Liver (tissue), 9 donors: ENCODE results near the gene PLAAT5. TPM values are rescaled to one million over a fixed set of nuclear protein-coding genes. Genes with fewer than 3 reads are reported as not detected.

Source experiments
- DNase-seq: peaks from one replicate; pipeline ENCODE4 v3.0.0-alpha.2; 2017; ENCODE audit warnings: low spot score
- H3K27ac ChIP-seq, 2 donors: one replicate each; pipeline ENCODE4 v1.7.0; 2013; ENCODE audit warnings: inconsistent platforms in 2 of 2, low read length in 2 of 2, control low read depth in 1 of 2, low read depth in 1 of 2, mild to moderate bottlenecking in 1 of 2
- H3K27me3 ChIP-seq, 4 donors: one replicate each; pipeline versions ENCODE4 v1.6.1 to v1.7.0; 2013; ENCODE audit warnings: low read length in 3 of 4, inconsistent platforms in 1 of 4, mild to moderate bottlenecking in 1 of 4, moderate library complexity in 1 of 4; ENCODE audit not compliant: control insufficient read depth in 4 of 4, insufficient read depth in 4 of 4
- H3K36me3 ChIP-seq, 4 donors: one replicate each; pipeline versions ENCODE4 v1.6.1 to v1.7.0; 2013; ENCODE audit warnings: low read length in 3 of 4, mild to moderate bottlenecking in 3 of 4, low read depth in 1 of 4, moderate library complexity in 1 of 4; ENCODE audit not compliant: control insufficient read depth in 4 of 4, insufficient read depth in 3 of 4
- H3K4me1 ChIP-seq, 4 donors: one replicate each; pipeline versions ENCODE4 v1.6.1 to v1.7.0; 2013; ENCODE audit warnings: low read length in 3 of 4, mild to moderate bottlenecking in 3 of 4, moderate library complexity in 1 of 4; ENCODE audit not compliant: control insufficient read depth in 4 of 4, insufficient read depth in 4 of 4
- H3K4me3 ChIP-seq, 3 donors: one replicate each; pipeline versions ENCODE4 v1.6.1 to v1.7.0; 2013; ENCODE audit warnings: low read length in 3 of 3, control low read depth in 1 of 3, low read depth in 1 of 3, mild to moderate bottlenecking in 1 of 3
- H3K9ac ChIP-seq, 2 donors: one replicate each; pipeline ENCODE4 v1.7.0; 2013; ENCODE audit warnings: low read length in 2 of 2, mild to moderate bottlenecking in 2 of 2, moderate library complexity in 2 of 2, control low read depth in 1 of 2, low read depth in 1 of 2
- H3K9me3 ChIP-seq, 4 donors: one replicate each; pipeline versions ENCODE4 v1.6.1 to v1.7.0; 2013; ENCODE audit warnings: low read length in 3 of 4; ENCODE audit not compliant: control insufficient read depth in 4 of 4
- ATF3 ChIP-seq: IDR thresholded peaks from 2 replicates; pipeline ENCODE4 v1.6.1; 2016; ENCODE audit warnings: antibody characterized with exemption
- EGR1 ChIP-seq, 2 donors: IDR thresholded peaks; 2 replicates each; pipeline ENCODE4 v1.6.1; 2016 to 2018; ENCODE audit warnings: antibody characterized with exemption in 2 of 2, low read depth in 2 of 2
- FOXA1 ChIP-seq: IDR thresholded peaks from 2 replicates; pipeline ENCODE4 v1.6.1; 2016; ENCODE audit warnings: antibody characterized with exemption
- FOXA2 ChIP-seq: IDR thresholded peaks from 2 replicates; pipeline ENCODE4 v1.6.1; 2016; ENCODE audit warnings: antibody characterized with exemption
- GABPA ChIP-seq, 2 donors: IDR thresholded peaks in 1 of 2; conservative IDR thresholded peaks in 1 of 2; 2 replicates each; pipeline ENCODE4 v1.6.1; 2016; ENCODE audit warnings: antibody characterized with exemption in 2 of 2, mild to moderate bottlenecking in 1 of 2, moderate library complexity in 1 of 2
- HNF4A ChIP-seq, 2 donors: conservative IDR thresholded peaks; 2 replicates each; pipeline ENCODE4 v1.6.1; 2016; ENCODE audit warnings: antibody characterized with exemption in 2 of 2, mild to moderate bottlenecking in 2 of 2
- HNF4G ChIP-seq: IDR thresholded peaks from 2 replicates; pipeline ENCODE4 v1.6.1; 2016; ENCODE audit warnings: antibody characterized with exemption
- JUND ChIP-seq, 2 donors: IDR thresholded peaks; 2 replicates each; pipeline ENCODE4 v1.6.1; 2016; ENCODE audit warnings: antibody characterized with exemption in 2 of 2
- MAX ChIP-seq: IDR thresholded peaks from 2 replicates; pipeline ENCODE4 v1.6.1; 2016; ENCODE audit warnings: antibody characterized with exemption
- NR2F2 ChIP-seq: IDR thresholded peaks from 2 replicates; pipeline ENCODE4 v1.6.1; 2016; ENCODE audit warnings: antibody characterized with exemption
- RAD21 ChIP-seq, 2 donors: IDR thresholded peaks; 2 replicates each; pipeline ENCODE4 v1.6.1; 2016; ENCODE audit warnings: antibody characterized with exemption in 2 of 2, mild to moderate bottlenecking in 2 of 2
- RXRA ChIP-seq, 2 donors: IDR thresholded peaks; 2 replicates each; pipeline ENCODE4 v1.6.1; 2017 to 2018; ENCODE audit warnings: antibody characterized with exemption in 2 of 2, mild to moderate bottlenecking in 1 of 2
- SP1 ChIP-seq: IDR thresholded peaks from 2 replicates; pipeline ENCODE4 v1.6.1; 2018; ENCODE audit warnings: antibody characterized with exemption, mild to moderate bottlenecking
- TAF1 ChIP-seq: conservative IDR thresholded peaks from 2 replicates; pipeline ENCODE4 v1.6.1; 2016; ENCODE audit warnings: antibody characterized with exemption, mild to moderate bottlenecking
- YY1 ChIP-seq: IDR thresholded peaks from 2 replicates; pipeline ENCODE4 v1.6.1; 2016; ENCODE audit warnings: antibody characterized with exemption, mild to moderate bottlenecking
- ZBTB33 ChIP-seq: IDR thresholded peaks from 2 replicates; pipeline ENCODE4 v1.6.1; 2016; ENCODE audit warnings: antibody characterized with exemption
- WGBS: extraction: QIAGEN DNeasy Blood & Tissue Kit; methylation state at CpG from one replicate; pipeline ENCODE4 v1.1.7; 2013; 5-methylcytosine and 5-hydroxymethylcytosine counted together
- polyA plus RNA-seq, 2 donors: library from polyadenylated mRNA; stranded (reverse) in 1 of 2; unstranded in 1 of 2; fragments of 200-250 nt in 1 of 2; fragments of >200 nt in 1 of 2; fragmentation: Nextera tagmentation in 1 of 2; extraction: Ambion mirVana in 1 of 2; gene quantifications; one replicate each; pipeline versions ENCODE4 v1.2.1 to v1.2.3, GENCODE V29; 2013 to 2015
- total RNA-seq, 2 donors: library from RNA; depleted of rRNA; stranded (reverse); fragments of >200 nt; gene quantifications; one replicate each; pipeline ENCODE4 v1.2.3, GENCODE V29; 2014
- TF ChIP-seq, protein P1 (sequence below): fragments of 150-350 bp; IDR thresholded peaks from 2 replicates; pipeline ENCODE4 v1.5.1; 2017; ENCODE audit warnings: improper control_type of control experiment, low read depth, low read length; ENCODE audit not compliant: missing input control
- TF ChIP-seq, protein P2 (sequence below): IDR thresholded peaks from 2 replicates; pipeline ENCODE4 v1.6.1; 2016; ENCODE audit warnings: antibody characterized with exemption, mild to moderate bottlenecking
- donor health status: healthy.
- donor health status: healthy.
- donor health status: healthy.
- donor health status: healthy.
- donor health status: healthy.

PLAAT5 gene
- total and polyA plus RNA-seq, 4 donors: 0.03 to 1.4 TPM; not detected in 2

GRCh38 chr11:63518548-63518947 is 27.6 kb upstream of the PLAAT5 start:
- H3K9me3 ChIP-seq: no peaks in the 10 kb centered on the region
- no peaks in the 10 kb centered on the region for H3K36me3 ChIP-seq
- no peak overlapping the region for H3K27ac ChIP-seq
- H3K4me1 ChIP-seq: no peaks in the 10 kb centered on the region
- H3K9ac ChIP-seq: no peak overlapping the region
- H3K4me3 ChIP-seq: no peak overlapping the region
- 61% methylated on average over 1 of the region's 1 CpG for WGBS
- no peak for TF ChIP-seq RAD21 (IDR thresholded peaks at IDR 0.05)
- TF ChIP-seq HNF4G: no peak
- no peak for TF ChIP-seq FOXA1
- DNase-seq: no peak
- no peaks in the 10 kb centered on the region for H3K27me3 ChIP-seq

- Histone ChIP-seq H3K27me3 (no peaks in the 10 kb centered on the region), H3K4me3 (no peak overlapping the region), H3K9ac (no peak overlapping the region), H3K9me3 (no peaks in the 10 kb centered on the region), H3K4me1 (peaks cover 0 to 4% (median 0%) of the 10 kb centered on the region in 4 donors), H3K36me3 (no peaks in the 10 kb centered on the region), H3K27ac (no peak overlapping the region)
- 93% methylated on average over 5 of the region's 5 CpGs for WGBS
- no peak for TF ChIP-seq RXRA (IDR thresholded peaks at IDR 0.05)
- no peak for TF ChIP-seq MAX
- TF ChIP-seq HNF4G: no peak
- TF ChIP-seq YY1: no peak
- TF ChIP-seq ZBTB33: no peak
- TF ChIP-seq EGR1 (IDR thresholded peaks at IDR 0.05; ENCODE audit: low read depth in 2 of 2): no peak
- no peak for TF ChIP-seq FOXA1
- no peak for TF ChIP-seq HNF4A (conservative IDR thresholded peaks at IDR 0.05)
- no peak for TF ChIP-seq JUND (IDR thresholded peaks at IDR 0.05)
- TF ChIP-seq NR2F2: no peak
- TF ChIP-seq FOXA2: no peak
- TF ChIP-seq, protein P1, sequence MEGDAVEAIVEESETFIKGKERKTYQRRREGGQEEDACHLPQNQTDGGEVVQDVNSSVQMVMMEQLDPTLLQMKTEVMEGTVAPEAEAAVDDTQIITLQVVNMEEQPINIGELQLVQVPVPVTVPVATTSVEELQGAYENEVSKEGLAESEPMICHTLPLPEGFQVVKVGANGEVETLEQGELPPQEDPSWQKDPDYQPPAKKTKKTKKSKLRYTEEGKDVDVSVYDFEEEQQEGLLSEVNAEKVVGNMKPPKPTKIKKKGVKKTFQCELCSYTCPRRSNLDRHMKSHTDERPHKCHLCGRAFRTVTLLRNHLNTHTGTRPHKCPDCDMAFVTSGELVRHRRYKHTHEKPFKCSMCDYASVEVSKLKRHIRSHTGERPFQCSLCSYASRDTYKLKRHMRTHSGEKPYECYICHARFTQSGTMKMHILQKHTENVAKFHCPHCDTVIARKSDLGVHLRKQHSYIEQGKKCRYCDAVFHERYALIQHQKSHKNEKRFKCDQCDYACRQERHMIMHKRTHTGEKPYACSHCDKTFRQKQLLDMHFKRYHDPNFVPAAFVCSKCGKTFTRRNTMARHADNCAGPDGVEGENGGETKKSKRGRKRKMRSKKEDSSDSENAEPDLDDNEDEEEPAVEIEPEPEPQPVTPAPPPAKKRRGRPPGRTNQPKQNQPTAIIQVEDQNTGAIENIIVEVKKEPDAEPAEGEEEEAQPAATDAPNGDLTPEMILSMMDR: no peak
- no peak for TF ChIP-seq GABPA (IDR thresholded peaks at IDR 0.05 in 1 of 2, conservative IDR thresholded peaks at IDR 0.05 in 1 of 2)
- no peak for TF ChIP-seq SP1
- TF ChIP-seq TAF1: no peak
- TF ChIP-seq RAD21 (IDR thresholded peaks at IDR 0.05): no peak
- DNase-seq: no peak
Measured at GRCh38 chr11:63517156-63517555, 26.2 kb upstream of the PLAAT5 start.

GRCh38 chr11:63516109-63516508 is 25.1 kb upstream of the PLAAT5 start:
- no peak overlapping the region for H3K9ac ChIP-seq
- H3K9me3 ChIP-seq: no peaks in the 10 kb centered on the region
- no peak overlapping the region for H3K4me3 ChIP-seq
- DNase-seq: no peak
- no peaks in the 10 kb centered on the region for H3K36me3 ChIP-seq
- TF ChIP-seq, protein P2, sequence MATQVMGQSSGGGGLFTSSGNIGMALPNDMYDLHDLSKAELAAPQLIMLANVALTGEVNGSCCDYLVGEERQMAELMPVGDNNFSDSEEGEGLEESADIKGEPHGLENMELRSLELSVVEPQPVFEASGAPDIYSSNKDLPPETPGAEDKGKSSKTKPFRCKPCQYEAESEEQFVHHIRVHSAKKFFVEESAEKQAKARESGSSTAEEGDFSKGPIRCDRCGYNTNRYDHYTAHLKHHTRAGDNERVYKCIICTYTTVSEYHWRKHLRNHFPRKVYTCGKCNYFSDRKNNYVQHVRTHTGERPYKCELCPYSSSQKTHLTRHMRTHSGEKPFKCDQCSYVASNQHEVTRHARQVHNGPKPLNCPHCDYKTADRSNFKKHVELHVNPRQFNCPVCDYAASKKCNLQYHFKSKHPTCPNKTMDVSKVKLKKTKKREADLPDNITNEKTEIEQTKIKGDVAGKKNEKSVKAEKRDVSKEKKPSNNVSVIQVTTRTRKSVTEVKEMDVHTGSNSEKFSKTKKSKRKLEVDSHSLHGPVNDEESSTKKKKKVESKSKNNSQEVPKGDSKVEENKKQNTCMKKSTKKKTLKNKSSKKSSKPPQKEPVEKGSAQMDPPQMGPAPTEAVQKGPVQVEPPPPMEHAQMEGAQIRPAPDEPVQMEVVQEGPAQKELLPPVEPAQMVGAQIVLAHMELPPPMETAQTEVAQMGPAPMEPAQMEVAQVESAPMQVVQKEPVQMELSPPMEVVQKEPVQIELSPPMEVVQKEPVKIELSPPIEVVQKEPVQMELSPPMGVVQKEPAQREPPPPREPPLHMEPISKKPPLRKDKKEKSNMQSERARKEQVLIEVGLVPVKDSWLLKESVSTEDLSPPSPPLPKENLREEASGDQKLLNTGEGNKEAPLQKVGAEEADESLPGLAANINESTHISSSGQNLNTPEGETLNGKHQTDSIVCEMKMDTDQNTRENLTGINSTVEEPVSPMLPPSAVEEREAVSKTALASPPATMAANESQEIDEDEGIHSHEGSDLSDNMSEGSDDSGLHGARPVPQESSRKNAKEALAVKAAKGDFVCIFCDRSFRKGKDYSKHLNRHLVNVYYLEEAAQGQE: no peak
- TF ChIP-seq TAF1: no peak
- no peak for TF ChIP-seq ATF3
- peaks cover 0 to 7% (median 5%) of the 10 kb centered on the region in 4 donors for H3K4me1 ChIP-seq
- no peak overlapping the region for H3K27ac ChIP-seq
- no peaks in the 10 kb centered on the region for H3K27me3 ChIP-seq
- WGBS: 97% methylated on average over 6 of the region's 6 CpGs
